GM23248 (cell line): Measurements from ENCODE around the gene IRF5.
"Not testable (repeated sequence)": the region's sequence is repeated elsewhere in the genome, so short reads cannot be mapped to it uniquely, and the experiment has no call there.

ENCODE experiments used
- EZH2 ChIP-seq: fragments of 200-600 bp; sonication (generic); IDR thresholded peaks from 2 replicates; pipeline ENCODE4 v1.6.1; 2018; ENCODE audit warnings: antibody characterized with exemption, mild to moderate bottlenecking; ENCODE audit not compliant: insufficient read depth, poor library complexity, severe bottlenecking
- EZH2phosphoT487 ChIP-seq: fragments of 200-600 bp; sonication (generic); IDR thresholded peaks from 2 replicates; pipeline ENCODE4 v1.6.1; 2018; ENCODE audit warnings: antibody characterized with exemption, moderate library complexity, mild to moderate bottlenecking, low read depth; ENCODE audit not compliant: insufficient read depth

DNA sequence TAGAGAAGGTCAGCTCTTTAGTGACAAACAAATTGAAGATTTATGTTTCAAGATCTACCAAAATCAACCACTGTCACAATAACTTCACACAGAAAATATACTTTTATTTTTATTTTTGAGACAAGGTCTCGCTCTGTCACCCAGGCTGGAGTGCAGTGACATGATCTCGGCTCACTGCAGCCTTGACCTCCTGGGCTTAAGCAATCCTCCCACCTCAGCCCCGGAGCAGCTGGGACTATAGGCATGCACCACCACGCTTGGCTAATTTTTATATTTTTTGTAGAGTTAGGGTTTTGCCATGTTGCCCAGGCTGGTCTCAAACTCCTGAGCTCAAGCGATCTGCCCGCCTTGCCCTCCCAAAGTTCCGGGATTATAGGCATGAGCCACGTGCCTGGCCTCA lies 56.8 kb downstream of the IRF5 start:
- not testable (repeated sequence) for TF ChIP-seq EZH2, EZH2phosphoT487
